SJCRH30 (cell line): Measurements from ENCODE around the gene RAD17. TPM values are rescaled to one million over a fixed set of nuclear protein-coding genes. Genes with fewer than 3 reads are reported as not detected.
A peak's percentile ranks its signal among the peaks of the same experiment; 100 is the strongest.
"Not testable (repeated sequence)": the region's sequence is repeated elsewhere in the genome, so short reads cannot be mapped to it uniquely, and the experiment has no call there.

ENCODE experiments used
- DNase-seq, 2 experiments: peaks; one replicate each; pipeline ENCODE4 v3.0.0-alpha.2; 2015 to 2020
- H3K27ac ChIP-seq: fragments of 250-450 bp; sonication (Bioruptor Pico); 2 replicates; pipeline ENCODE4 v1.5.1; 2020; ENCODE audit warnings: mild to moderate bottlenecking, moderate library complexity
- H3K27me3 ChIP-seq: fragments of 250-450 bp; sonication (Bioruptor Pico); 2 replicates; pipeline ENCODE4 v1.5.1; 2020; ENCODE audit warnings: mild to moderate bottlenecking, moderate library complexity
- H3K36me3 ChIP-seq: fragments of 250-450 bp; sonication (Bioruptor Pico); 2 replicates; pipeline ENCODE4 v1.5.1; 2020; ENCODE audit warnings: mild to moderate bottlenecking, moderate library complexity
- H3K4me1 ChIP-seq: fragments of 250-450 bp; sonication (Bioruptor Pico); 2 replicates; pipeline ENCODE4 v1.5.1; 2020; ENCODE audit warnings: mild to moderate bottlenecking, moderate library complexity
- H3K4me3 ChIP-seq: fragments of 250-450 bp; sonication (Bioruptor Pico); 2 replicates; pipeline ENCODE4 v1.5.1; 2020; ENCODE audit warnings: mild to moderate bottlenecking, moderate library complexity
- H3K9me3 ChIP-seq: fragments of 250-450 bp; sonication (Bioruptor Pico); replicated peaks from 2 replicates; pipeline ENCODE4 v1.5.1; 2020; ENCODE audit warnings: mild to moderate bottlenecking, moderate library complexity
- total RNA-seq: library from RNA; depleted of rRNA; stranded (reverse); fragments of >200 nt; shearing (Covaris generic); gene quantifications from 2 replicates; pipeline ENCODE4 v1.2.3, GENCODE V29; 2014

RAD17 gene
- total RNA-seq, 1 experiment from 2014 or later: 49.1 TPM

DNA sequence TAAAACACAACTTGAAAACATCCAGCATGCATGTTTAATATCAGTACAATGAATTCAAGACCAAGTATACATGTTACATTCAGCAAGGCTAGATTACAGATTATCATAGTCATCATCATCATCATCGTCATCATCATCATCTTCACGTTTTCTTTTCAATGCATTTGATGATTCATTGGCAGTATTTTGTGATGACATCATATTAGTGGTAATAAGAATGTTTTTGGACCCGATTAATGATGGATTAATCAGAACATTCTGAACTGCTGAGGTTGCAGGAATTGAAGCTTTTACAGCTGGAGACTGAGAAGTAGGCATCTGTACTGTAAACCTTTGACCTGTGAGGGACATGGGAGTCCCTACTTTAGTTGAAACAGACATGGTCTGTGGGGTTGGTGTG, 4.8 kb upstream of the RAD17 start:
- no peaks in the 10 kb centered on the region; the same call in 1 of the 2 replicates for H3K4me1 ChIP-seq
- H3K9me3 ChIP-seq: no peaks in the 10 kb centered on the region
- no peak overlapping the region for H3K27ac ChIP-seq
- H3K36me3 ChIP-seq: peaks cover 33% of the 10 kb centered on the region
- no peaks in the 10 kb centered on the region for H3K27me3 ChIP-seq
- DNase-seq: no peak
- H3K4me3 ChIP-seq: no peak overlapping the region

DNA sequence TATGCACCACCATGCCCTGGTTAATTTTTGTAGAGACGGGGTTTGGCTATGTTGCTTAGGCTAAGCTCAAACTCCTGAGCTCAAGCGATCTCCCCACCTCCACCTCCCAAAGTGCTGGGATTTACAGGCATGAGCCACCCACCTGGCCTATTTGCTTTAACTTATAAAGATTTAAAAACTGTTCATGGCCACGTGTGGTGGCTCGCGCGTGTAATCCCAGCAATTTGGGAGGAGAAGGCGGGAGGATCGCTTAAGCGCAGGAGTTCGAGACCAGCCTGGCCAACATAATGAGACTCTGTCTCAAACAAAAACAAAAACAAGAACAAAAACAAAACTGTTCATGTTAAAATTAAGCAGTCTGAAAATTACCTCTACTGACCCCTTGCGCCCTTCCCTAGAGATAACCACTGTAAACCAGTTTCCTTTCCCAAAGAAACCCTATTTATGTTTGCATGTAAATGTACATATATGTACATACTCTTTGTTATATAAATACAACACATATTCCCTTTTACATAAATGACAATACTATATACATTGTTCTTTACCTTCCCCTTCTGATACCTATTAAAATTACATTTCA, 1.8 kb upstream of the RAD17 start:
- no peaks in the 10 kb centered on the region for H3K27me3 ChIP-seq
- peaks cover 29% of the 10 kb centered on the region for H3K36me3 ChIP-seq
- H3K4me3 ChIP-seq: peak overlapping the region; percentile 93
- H3K9me3 ChIP-seq: no peaks in the 10 kb centered on the region
- DNase-seq: no peak
- no peak overlapping the region for H3K27ac ChIP-seq
- peaks cover 3% of the 10 kb centered on the region; the same call in 1 of the 2 replicates for H3K4me1 ChIP-seq

DNA sequence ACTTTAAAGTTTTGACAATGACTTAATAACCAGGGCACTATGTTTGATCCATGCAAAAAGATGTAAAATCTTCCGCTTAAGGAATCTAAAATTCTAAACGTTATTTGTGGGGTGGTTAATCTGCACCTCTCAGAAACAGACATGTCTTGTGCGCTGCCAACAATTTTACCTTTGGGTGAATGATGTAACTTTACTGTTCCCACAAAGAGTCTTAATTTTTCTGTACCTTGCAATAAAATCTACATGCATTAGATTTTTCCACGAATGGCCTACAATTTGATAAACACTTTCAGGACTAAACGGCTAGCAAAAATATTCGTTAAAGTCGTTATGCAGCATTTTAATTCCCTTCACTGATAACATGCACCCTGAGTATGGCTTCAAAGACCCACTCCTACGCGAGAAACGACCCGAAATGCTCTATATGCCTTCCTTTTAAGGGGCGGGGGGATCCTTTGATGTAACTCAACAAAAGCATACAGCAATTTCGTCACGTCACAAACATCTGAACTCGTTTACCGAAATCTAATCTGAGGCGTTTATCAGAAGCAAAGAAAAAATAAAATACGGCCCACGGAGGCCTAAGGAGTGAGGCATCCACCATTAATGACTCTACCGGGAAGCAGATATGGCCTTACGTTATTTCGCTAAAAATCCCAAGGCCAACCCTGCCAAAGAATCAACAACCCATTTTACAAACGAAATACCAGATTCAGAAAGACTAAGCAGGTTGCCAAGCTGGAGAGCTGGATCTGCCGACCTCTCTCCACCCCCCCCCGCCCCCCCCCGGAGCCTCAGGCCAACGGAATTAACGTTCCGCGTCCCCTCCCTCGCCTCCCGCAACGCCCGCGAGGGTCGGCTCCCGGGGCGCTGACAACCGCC, 919 bp upstream of the RAD17 start:
- Histone ChIP-seq H3K36me3 (peaks cover 25% of the 10 kb centered on the region), H3K27me3 (no peaks in the 10 kb centered on the region)
- DNase-seq: peak in 1 of 2 experiments; percentile 10

DNA sequence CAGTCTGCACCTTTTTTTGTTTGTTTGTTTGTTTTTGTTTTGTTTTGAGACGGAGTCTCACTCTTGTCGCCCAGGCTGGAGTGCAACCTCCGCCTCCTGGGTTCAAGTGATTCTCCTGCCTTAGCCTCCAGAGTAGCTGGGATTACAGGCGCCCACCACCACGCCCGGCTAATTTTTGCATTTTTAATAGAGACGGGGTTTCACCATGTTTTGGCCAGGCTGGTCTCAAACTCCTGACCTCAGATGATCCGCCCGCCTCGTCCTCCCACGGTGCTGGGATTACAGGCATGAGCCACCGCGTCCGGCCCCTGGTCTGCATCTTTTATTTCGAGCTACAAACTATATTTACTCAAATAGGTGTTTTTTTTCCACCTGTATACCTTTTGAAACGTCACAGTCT, 717 bp downstream of the RAD17 start:
- peak overlapping the region; percentile 100 for H3K27ac ChIP-seq
- not testable (repeated sequence) for H3K27me3 ChIP-seq, H3K4me1 ChIP-seq, H3K9me3 ChIP-seq
- DNase-seq: peak; percentile 9 to 11
- peak overlapping the region; percentile 93 for H3K4me3 ChIP-seq
- H3K36me3 ChIP-seq: peaks cover 30% of the 10 kb centered on the region

More for the DNA sequence above, 919 bp upstream of the RAD17 start:
- H3K27ac ChIP-seq: peak overlapping the region; percentile 100
- peak overlapping the region; percentile 93 for H3K4me3 ChIP-seq
- H3K4me1 ChIP-seq: peaks cover 3% of the 10 kb centered on the region; the same call in 1 of the 2 replicates
- H3K9me3 ChIP-seq: no peaks in the 10 kb centered on the region

DNA sequence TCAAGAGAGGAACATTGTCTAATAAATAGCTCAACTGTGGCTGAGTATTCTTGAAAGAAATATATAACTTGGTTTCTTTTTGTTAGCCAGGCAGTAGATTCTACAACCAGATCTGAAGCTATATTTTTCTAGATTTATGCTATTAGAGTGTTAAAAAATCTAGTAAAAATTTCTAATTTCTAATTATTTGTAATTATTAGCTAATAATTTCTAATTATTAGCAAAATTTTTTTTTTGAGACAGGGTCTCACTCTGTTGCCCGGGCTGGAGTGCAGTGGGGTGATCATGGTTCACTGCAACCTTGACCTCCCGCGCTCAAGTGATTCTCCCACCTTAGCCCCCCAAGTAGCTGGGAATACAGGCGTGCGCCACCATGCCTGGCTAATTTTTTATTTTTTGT, 2.8 kb downstream of the RAD17 start:
- no peak for DNase-seq
- H3K9me3 ChIP-seq: no peaks in the 10 kb centered on the region
- H3K27me3 ChIP-seq: no peaks in the 10 kb centered on the region
- no peak overlapping the region for H3K4me3 ChIP-seq
- no peak overlapping the region for H3K27ac ChIP-seq
- peaks cover 28% of the 10 kb centered on the region for H3K36me3 ChIP-seq
- peaks cover 3% of the 10 kb centered on the region; the same call in 1 of the 2 replicates for H3K4me1 ChIP-seq

DNA sequence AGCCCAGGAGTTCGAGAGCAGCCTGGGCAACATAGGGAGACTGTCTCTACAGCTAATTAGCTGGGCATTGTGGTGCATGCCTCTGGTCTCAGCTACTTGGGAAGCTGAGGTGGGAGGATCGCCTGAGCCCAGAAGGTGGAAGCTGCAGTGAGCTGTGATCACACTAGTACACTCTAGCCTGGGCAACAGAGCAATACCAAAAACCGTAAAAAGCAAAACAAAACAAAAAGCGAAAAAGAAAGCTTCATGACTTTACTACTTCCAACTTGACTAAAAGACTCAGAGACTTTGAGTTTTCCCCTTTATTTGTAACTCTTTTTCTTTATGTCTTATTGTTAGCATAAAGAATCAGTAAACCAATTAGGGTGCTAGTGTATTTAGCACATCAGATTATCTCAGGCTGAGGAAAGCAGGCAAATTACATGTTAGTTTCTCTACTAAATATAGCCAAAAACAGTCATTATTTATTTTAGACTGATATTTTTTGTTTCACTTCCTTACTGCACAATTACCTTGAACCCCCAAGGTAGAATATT, 5.4 kb downstream of the RAD17 start:
- Histone ChIP-seq H3K9me3 (no peaks in the 10 kb centered on the region), H3K27ac (no peak overlapping the region), H3K4me1 (peaks cover 3% of the 10 kb centered on the region; the same call in 1 of the 2 replicates), H3K27me3 (no peaks in the 10 kb centered on the region), H3K36me3 (peaks cover 34% of the 10 kb centered on the region), H3K4me3 (no peak overlapping the region)
- no peak for DNase-seq

DNA sequence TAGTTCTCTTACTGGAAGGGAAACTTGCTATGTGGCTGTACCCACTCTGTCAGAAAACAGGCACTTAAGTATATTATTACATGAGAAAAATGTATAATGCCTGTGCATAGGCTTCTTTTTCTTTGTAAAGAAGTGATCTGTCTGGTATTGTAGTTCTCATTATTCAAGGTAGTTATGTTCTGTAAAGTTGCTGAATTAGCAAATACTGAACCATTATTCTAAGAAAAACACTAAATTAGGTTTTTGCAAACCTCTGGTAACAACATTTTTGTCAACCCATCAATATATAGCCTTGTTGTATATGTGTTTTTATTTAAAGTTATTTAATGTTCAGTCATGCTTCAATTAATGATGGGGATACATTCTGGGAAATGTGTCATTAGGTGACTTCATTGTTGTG, 8.8 kb downstream of the RAD17 start:
- no peaks in the 10 kb centered on the region for H3K9me3 ChIP-seq
- H3K27ac ChIP-seq: no peak overlapping the region
- no peaks in the 10 kb centered on the region for H3K4me1 ChIP-seq
- no peak for DNase-seq
- H3K36me3 ChIP-seq: peaks cover 59% of the 10 kb centered on the region
- no peak overlapping the region for H3K4me3 ChIP-seq
- no peaks in the 10 kb centered on the region for H3K27me3 ChIP-seq

DNA sequence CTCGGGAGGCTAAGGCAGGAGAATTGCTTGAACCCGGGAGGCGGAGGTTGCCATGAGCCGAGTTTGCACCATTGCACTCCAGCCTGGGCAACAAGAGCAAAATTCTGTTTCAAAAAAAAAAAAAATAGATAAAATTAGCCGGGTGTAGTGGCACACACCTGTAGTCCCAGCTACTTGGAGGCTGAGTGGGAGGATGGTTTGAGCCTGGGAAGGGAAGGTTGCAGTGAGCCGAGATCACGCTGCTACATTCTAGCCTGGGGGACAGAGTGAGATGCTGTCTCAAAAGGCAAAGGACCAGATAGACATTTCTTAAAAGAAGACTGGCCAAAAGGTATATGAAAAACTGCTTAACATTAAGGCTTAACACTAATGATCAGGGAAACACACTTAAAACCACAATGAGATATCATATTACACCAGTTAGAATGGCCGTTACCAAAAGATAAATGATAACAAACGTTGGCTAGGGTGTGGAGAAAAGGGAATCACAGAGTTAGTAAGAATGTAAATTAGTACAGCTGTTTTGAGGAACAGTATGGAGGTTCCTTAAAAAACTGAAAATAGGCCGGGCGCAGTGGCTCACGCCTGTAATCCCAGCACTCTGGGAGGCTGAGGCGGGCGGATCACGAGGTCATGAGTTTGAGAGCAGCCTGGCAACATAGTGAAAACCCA, 35.2 kb downstream of the RAD17 start:
- DNase-seq: peak in 1 of 2 experiments; percentile 6
- Histone ChIP-seq H3K27ac (no peak overlapping the region), H3K9me3 (no peaks in the 10 kb centered on the region), H3K27me3 (no peaks in the 10 kb centered on the region), H3K36me3 (peaks cover 43% of the 10 kb centered on the region), H3K4me3 (no peak overlapping the region), H3K4me1 (no peaks in the 10 kb centered on the region)

DNA sequence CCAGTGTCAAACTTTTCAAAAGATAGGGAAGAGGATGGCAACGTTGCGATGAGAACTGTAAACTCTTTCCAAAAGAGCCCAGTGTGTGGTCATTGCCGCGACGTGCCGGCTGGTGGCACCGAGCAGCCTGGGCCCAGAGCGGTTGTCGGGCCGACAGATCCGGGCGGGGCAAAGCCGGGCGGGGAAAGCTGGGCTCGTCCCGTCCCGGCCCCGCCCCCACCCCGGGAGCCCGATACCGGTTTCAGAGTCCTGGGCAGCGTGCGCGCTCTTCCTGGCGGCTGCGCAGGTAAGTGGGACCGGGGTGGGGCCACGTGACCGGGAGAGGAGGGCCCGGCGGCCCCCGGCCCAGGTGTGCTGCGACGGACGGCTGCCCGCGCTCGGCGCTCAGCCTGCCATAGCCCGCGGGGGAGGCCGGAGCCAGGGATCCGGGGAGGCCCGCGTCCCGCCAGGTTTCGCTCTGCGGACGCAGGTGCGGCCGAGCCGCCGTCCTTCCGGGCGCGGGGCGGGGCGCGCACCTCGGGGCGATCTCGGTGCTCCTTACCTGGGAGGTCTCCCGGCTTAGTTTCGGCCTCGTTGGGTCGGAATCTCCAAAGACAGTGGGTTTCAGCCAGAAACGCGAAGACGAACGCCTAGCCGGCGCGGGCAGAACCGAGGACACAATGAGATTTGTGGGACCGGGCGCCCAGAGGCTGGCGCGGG, 45.4 kb downstream of the RAD17 start, which contains the start of gene MARVELD2:
Gene MARVELD2 (plus strand): TSS at position 232 of the 699 bp plus-strand sequence. CDS start 4,270 bp downstream, outside the sequence.
- Histone ChIP-seq H3K27ac (no peak within 1 kb of the TSS), H3K4me3 (no peak within 1 kb of the TSS), H3K27me3 (no peaks in the 10 kb centered on the region), H3K4me1 (no peaks in the 10 kb centered on the region), H3K36me3 (peaks cover 30% of the 10 kb centered on the region), H3K9me3 (no peaks in the 10 kb centered on the region)
- DNase-seq: no peak

DNA sequence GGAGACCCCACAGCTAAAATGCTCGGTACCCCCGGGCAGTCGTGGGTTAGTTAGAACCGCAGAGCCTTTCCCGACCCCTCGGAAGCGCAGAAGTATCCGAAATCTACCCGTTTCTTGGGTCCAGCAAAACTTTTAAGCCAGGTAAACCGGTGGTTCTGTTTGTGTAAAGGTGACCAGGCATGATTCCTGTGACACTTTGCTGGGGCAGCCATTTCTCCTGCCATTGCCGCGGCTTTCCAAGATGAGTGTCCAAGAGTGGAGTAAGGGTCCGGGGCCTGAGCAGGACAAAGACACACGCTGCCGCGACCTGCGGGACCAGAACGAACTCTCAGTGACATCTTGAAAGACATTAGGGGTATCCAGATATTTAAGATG, 46.0 kb downstream of the RAD17 start:
- Histone ChIP-seq H3K4me1 (no peaks in the 10 kb centered on the region), H3K4me3 (no peak overlapping the region)

DNA sequence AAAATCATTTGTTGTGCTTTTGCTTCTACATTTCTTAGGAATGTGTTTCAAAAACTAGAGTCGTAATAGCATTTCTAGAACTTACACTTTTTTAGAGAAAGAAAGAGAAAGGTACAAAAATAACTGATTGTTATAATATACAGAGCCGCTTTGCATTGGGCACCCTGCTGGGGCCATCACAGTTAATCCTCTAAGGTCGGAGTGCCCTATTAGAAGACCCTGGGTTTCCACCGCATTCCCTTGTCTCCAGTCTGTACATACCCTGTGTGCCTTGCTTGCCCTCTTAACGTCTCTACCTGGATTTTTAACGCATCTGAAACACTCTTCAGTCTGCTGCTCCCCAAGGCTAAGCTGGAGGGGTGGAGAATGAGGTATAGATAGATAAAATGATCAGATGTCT, 46.6 kb downstream of the RAD17 start:
- H3K9me3 ChIP-seq: no peaks in the 10 kb centered on the region
- no peak overlapping the region for H3K4me3 ChIP-seq
- no peak for DNase-seq
- peaks cover 24% of the 10 kb centered on the region for H3K36me3 ChIP-seq
- no peak overlapping the region for H3K27ac ChIP-seq
- no peaks in the 10 kb centered on the region for H3K27me3 ChIP-seq
- H3K4me1 ChIP-seq: no peaks in the 10 kb centered on the region

More for the DNA sequence above, 46.0 kb downstream of the RAD17 start:
- DNase-seq: no peak
- Histone ChIP-seq H3K36me3 (peaks cover 25% of the 10 kb centered on the region), H3K9me3 (no peaks in the 10 kb centered on the region), H3K27ac (no peak overlapping the region), H3K27me3 (no peaks in the 10 kb centered on the region)

DNA sequence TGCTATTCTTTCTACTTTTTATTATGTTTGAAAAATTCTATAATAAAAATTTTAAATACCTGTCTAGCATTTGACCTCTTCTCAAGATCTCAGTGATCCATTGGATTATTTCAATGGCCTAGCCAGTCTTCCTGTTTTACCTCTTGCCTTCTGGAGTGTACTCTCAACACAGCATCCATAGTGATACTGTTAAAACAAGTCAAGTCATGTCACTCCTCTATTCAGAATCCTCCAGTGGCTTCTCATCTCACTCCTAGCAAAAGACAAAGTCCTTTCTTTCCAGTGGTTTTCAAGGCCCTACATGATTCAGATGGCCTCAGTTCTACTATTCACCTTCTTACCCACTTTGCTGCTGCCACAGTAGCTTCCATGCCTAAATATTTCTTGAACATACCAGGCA, 47.1 kb downstream of the RAD17 start:
- peaks cover 21% of the 10 kb centered on the region for H3K36me3 ChIP-seq
- H3K27ac ChIP-seq: no peak overlapping the region
- no peaks in the 10 kb centered on the region for H3K4me1 ChIP-seq
- H3K27me3 ChIP-seq: no peaks in the 10 kb centered on the region
- DNase-seq: no peak
- no peak overlapping the region for H3K4me3 ChIP-seq
- no peaks in the 10 kb centered on the region for H3K9me3 ChIP-seq

DNA sequence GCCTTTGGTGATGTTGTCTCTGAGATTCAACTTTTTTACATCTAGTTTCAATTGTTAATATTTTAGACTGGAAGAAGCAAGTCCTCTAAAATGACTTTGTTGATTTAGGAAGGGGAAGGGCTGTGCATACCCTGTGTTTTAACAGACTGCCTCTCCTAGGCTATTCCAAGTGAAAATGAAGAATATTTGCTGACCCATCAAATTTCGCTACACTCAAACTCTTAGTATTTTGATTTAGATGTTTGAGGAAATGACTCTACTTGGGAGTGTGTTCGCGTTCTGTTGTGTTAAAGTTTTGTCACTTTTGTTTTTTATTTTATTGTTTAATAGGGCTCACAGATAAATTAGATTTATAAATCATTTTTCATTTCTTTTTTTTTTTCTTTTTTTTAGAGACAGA, 48.9 kb downstream of the RAD17 start:
- DNase-seq: no peak
- no peak overlapping the region for H3K27ac ChIP-seq
- peaks cover 13% of the 10 kb centered on the region for H3K36me3 ChIP-seq
- no peaks in the 10 kb centered on the region for H3K4me1 ChIP-seq
- H3K27me3 ChIP-seq: no peaks in the 10 kb centered on the region
- H3K9me3 ChIP-seq: no peaks in the 10 kb centered on the region
- no peak overlapping the region for H3K4me3 ChIP-seq
